Keratinocyte (primary cell): ENCODE measurements around the gene SZRD1. TPM values are rescaled to one million over a fixed set of nuclear protein-coding genes. Genes with fewer than 3 reads are reported as not detected.

Experiments
- DNase-seq: peaks from one replicate; pipeline ENCODE4 v3.0.0-alpha.2; 2011; ENCODE audit warnings: low read depth, missing footprints, low spot score
- FAIRE-seq: peaks from 2 replicates; lab custom pipeline; 2011; peaks lifted over from hg19 to GRCh38; lab: Jason Lieb, UNC
- H2AFZ ChIP-seq: 2 replicates; pipeline ENCODE4 v1.6.0; 2012; ENCODE audit warnings: low read length, control low read depth, inconsistent platforms; ENCODE audit not compliant: control insufficient read depth
- H3K27ac ChIP-seq: 2 replicates; pipeline ENCODE4 v1.5.1; 2011; ENCODE audit warnings: low read length; ENCODE audit not compliant: control insufficient read depth, insufficient read depth
- H3K27me3 ChIP-seq: 3 replicates; pipeline ENCODE4 v1.6.0; 2011; ENCODE audit warnings: low read length; ENCODE audit not compliant: control insufficient read depth, insufficient read depth; ENCODE audit errors: extremely low read depth
- H3K36me3 ChIP-seq, 2 experiments: 2 replicates in 1 of 2; 3 replicates in 1 of 2; pipeline ENCODE4 v1.5.1; 2011; ENCODE audit warnings: low read length in 2 of 2, mild to moderate bottlenecking in 1 of 2; ENCODE audit not compliant: control insufficient read depth in 2 of 2, insufficient read depth in 2 of 2; ENCODE audit errors: extremely low read depth in 1 of 2
- H3K4me1 ChIP-seq: 3 replicates; pipeline ENCODE4 v1.5.1; 2011; ENCODE audit warnings: low read length; ENCODE audit not compliant: control insufficient read depth, insufficient read depth; ENCODE audit errors: extremely low read depth
- H3K4me2 ChIP-seq: 3 replicates; pipeline ENCODE4 v1.6.0; 2011; ENCODE audit warnings: low read depth, low read length; ENCODE audit not compliant: control insufficient read depth, insufficient read depth; ENCODE audit errors: extremely low read depth
- H3K4me3 ChIP-seq, 3 experiments: fragments of 200-600 bp in 1 of 3; sonication (generic) in 1 of 3; 2 replicates in 2 of 3; 3 replicates in 1 of 3; pipeline ENCODE4 v1.5.1; 2011 to 2016; ENCODE audit warnings: low read length in 3 of 3, mild to moderate bottlenecking in 3 of 3, control low read depth in 2 of 3, inconsistent platforms in 1 of 3, low read depth in 1 of 3, mixed read lengths in 1 of 3, mixed run types in 1 of 3, moderate library complexity in 1 of 3; ENCODE audit not compliant: control insufficient read depth in 2 of 3, insufficient read depth in 2 of 3; ENCODE audit errors: extremely low read depth in 1 of 3
- H3K79me2 ChIP-seq: 2 replicates; pipeline ENCODE4 v1.6.0; 2012; ENCODE audit warnings: low read length; ENCODE audit not compliant: control insufficient read depth, insufficient read depth
- H3K9ac ChIP-seq: 3 replicates; pipeline ENCODE4 v1.6.0; 2011; ENCODE audit warnings: low read length; ENCODE audit not compliant: control insufficient read depth, insufficient read depth; ENCODE audit errors: extremely low read depth
- H3K9me1 ChIP-seq: 3 replicates; pipeline ENCODE4 v1.6.0; 2011; ENCODE audit warnings: low read length; ENCODE audit not compliant: control insufficient read depth, insufficient read depth; ENCODE audit errors: extremely low read depth
- H3K9me3 ChIP-seq: 2 replicates; pipeline ENCODE4 v1.5.1; 2012; ENCODE audit warnings: low read depth, low read length; ENCODE audit not compliant: control insufficient read depth
- H4K20me1 ChIP-seq: 3 replicates; pipeline ENCODE4 v1.6.0; 2011; ENCODE audit warnings: low read length; ENCODE audit not compliant: control insufficient read depth, insufficient read depth; ENCODE audit errors: extremely low read depth
- EZH2 ChIP-seq: IDR thresholded peaks from one replicate; pipeline ENCODE4 v1.6.1; 2012; ENCODE audit warnings: inconsistent platforms, mild to moderate bottlenecking, low read length, moderate library complexity
- dilution Hi-C: fragments of 300-500 bp; cut with MboI; formaldehyde crosslinking; loops from one replicate; pipeline ENCODE4 v1.7.0; 2020; ENCODE audit warnings: low sequenced_read_pairs; ENCODE audit not compliant: extremely low pct_ligation_motif_present
- polyA plus RNA-seq, 5 experiments: library from polyadenylated mRNA; depleted of rRNA in 3 of 5; stranded (reverse) in 3 of 5; stranded (forward) in 1 of 5; unstranded in 1 of 5; fragments of >200 nt; gene quantifications; 1 replicate in 1 of 5; 2 replicates in 3 of 5; 3 replicates in 1 of 5; pipeline versions ENCODE4 v1.2.1 to v1.2.3, GENCODE V29; 2011 to 2012; ENCODE audit warnings: missing spikeins in 2 of 5, low read depth in 1 of 5, low replicate concordance in 1 of 5
- TF ChIP-seq, protein P1 (sequence below), 3 experiments: IDR thresholded peaks in 1 of 3; conservative IDR thresholded peaks in 1 of 3; optimal IDR thresholded peaks in 1 of 3; 2 replicates in 2 of 3; 3 replicates in 1 of 3; pipeline versions ENCODE3 to v1.5.1; 2011; ENCODE audit warnings: low read length in 3 of 3, mild to moderate bottlenecking in 3 of 3, moderate library complexity in 2 of 3, control low read depth in 1 of 3, inconsistent platforms in 1 of 3; ENCODE audit not compliant: insufficient read depth in 2 of 3; ENCODE audit errors: extremely low read depth in 1 of 3

SZRD1 gene
- polyA plus RNA-seq, 1 donor (not counting 4 experiments of a cell fraction or from before 2014, with no cell fraction given), result 68.7 TPM

DNA sequence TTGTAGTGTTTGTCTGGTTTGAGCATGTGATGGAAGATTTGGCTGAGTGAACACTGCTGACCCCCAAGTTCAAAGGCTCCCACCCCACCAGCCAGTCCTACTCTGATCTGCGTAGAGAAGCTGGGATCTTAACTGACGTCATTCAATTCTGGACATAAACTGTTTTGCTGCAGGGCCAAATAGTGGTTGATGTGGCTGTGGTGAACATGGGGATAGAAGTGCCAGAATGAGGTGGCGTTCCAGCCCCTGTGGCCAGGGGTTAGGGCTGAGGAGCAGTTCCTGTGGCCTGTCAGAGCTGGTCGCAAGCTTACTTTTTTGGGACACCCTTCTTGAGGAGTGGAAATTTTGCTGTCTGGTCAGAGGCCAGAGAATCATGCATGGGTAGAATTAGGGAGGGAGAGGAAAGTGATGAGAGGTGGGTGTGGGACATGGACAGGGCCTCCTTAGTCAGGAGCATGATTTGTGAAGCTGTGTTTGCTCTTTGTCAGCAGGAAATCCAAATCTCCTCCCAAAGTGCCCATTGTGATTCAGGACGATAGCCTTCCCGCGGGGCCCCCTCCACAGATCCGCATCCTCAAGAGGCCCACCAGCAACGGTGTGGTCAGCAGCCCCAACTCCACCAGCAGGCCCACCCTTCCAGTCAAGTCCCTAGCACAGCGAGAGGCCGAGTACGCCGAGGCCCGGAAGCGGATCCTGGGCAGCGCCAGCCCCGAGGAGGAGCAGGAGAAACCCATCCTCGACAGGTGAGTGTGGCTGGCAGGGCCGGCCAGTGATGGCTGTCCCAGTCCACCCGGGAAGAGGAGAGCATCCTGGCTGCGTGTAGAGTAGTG lies 25.9 kb downstream of the SZRD1 start:
- Histone ChIP-seq H3K9me1 (peaks cover 7% of the 10 kb centered on the region), H3K4me3 (no peak overlapping the region), H3K4me1 (peaks cover 24% of the 10 kb centered on the region), H3K9me3 (no peaks in the 10 kb centered on the region), H3K27ac (no peak overlapping the region), H3K36me3 (peaks cover 13 to 20% of the 10 kb centered on the region in 2 experiments), H3K9ac (no peak overlapping the region), H3K27me3 (no peaks in the 10 kb centered on the region), H4K20me1 (peaks cover 41% of the 10 kb centered on the region), H3K4me2 (no peak overlapping the region), H3K79me2 (peaks cover 63% of the 10 kb centered on the region), H2AFZ (no peak overlapping the region)
- TF ChIP-seq EZH2, result no peak
- TF ChIP-seq, protein P1, sequence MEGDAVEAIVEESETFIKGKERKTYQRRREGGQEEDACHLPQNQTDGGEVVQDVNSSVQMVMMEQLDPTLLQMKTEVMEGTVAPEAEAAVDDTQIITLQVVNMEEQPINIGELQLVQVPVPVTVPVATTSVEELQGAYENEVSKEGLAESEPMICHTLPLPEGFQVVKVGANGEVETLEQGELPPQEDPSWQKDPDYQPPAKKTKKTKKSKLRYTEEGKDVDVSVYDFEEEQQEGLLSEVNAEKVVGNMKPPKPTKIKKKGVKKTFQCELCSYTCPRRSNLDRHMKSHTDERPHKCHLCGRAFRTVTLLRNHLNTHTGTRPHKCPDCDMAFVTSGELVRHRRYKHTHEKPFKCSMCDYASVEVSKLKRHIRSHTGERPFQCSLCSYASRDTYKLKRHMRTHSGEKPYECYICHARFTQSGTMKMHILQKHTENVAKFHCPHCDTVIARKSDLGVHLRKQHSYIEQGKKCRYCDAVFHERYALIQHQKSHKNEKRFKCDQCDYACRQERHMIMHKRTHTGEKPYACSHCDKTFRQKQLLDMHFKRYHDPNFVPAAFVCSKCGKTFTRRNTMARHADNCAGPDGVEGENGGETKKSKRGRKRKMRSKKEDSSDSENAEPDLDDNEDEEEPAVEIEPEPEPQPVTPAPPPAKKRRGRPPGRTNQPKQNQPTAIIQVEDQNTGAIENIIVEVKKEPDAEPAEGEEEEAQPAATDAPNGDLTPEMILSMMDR (optimal IDR thresholded peaks at IDR 0.05 in 1 of 3, IDR thresholded peaks at IDR 0.05 in 1 of 3, conservative IDR thresholded peaks at IDR 0.05 in 1 of 3; ENCODE audit: extremely low read depth in 1 of 3, insufficient read depth in 2 of 3, low read length in 3 of 3), result no peak
- FAIRE-seq (no peak), DNase-seq (no peak)
- dilution Hi-C loops, result no loop called here

DNA sequence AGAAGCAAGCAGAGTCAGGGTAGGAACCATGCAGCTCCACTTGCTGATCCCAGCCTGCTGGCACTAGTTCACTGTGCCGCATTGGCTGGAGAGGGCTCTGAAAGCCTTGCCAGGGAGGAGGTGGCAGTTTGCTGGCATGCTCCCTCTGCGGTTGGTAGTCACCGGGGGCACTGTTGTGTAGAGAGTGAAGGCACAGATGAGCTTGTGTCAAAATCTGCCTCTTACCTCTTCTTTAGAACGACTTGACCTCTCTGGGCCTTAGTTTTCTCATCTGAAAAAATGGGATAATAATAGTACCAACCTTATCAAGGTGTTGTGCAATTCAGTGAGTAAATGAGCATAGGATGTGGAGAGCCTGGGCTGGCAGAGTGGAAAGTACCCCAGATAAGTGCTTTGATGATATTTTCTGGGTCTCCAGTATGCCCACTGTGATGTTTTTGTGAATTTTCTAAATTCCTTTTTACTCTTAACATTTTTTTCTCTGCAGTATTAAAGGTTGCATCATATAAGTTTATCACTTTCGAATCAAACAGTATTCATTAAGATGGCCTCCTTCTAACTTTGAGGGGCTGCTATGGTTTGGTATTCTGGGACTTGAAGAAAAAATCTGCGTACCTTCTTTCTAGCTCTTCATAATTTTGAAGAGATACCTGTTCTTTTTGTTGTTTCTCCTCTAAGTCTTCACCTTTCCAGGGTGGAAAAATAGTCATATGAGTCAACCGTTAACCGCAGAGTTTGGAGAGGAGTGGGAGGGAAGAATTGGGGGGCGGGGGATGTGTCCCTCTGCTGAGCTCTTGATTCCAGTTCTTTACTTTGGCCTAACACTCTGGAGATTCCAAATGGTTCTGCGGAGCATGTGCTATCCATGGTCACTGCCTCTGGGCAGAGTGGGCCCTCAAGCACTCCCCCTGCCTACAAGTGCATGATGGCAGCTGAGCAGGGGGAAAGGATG lies 26.8 kb downstream of the SZRD1 start:
- Histone ChIP-seq H3K4me2 (no peak overlapping the region), H4K20me1 (peaks cover 41% of the 10 kb centered on the region), H2AFZ (no peak overlapping the region), H3K27ac (no peak overlapping the region), H3K9me1 (peaks cover 7% of the 10 kb centered on the region), H3K27me3 (no peaks in the 10 kb centered on the region), H3K9ac (no peak overlapping the region), H3K4me1 (peaks cover 21% of the 10 kb centered on the region), H3K4me3 (no peak overlapping the region), H3K36me3 (peaks cover 17 to 27% of the 10 kb centered on the region in 2 experiments), H3K79me2 (peaks cover 54% of the 10 kb centered on the region), H3K9me3 (no peaks in the 10 kb centered on the region)
- no peak for TF ChIP-seq EZH2
- TF ChIP-seq, protein P1 (optimal IDR thresholded peaks at IDR 0.05 in 1 of 3, IDR thresholded peaks at IDR 0.05 in 1 of 3, conservative IDR thresholded peaks at IDR 0.05 in 1 of 3; ENCODE audit: extremely low read depth in 1 of 3, insufficient read depth in 2 of 3, low read length in 3 of 3), result no peak
- DNase-seq, result no peak
- FAIRE-seq, result no peak
- dilution Hi-C loops, result no loop called here
